Activated CD4-positive, alpha-beta T cell treated with anti-CD3 and anti-CD28 coated beads, Interleukin-2, amount 50 U/mL, for 4 hours (primary cell): ENCODE data around the gene GPR17.

Experiments
- DNase-seq, 2 experiments: peaks; one replicate each; pipeline ENCODE4 v3.0.0-alpha.2; 2020

Gene GPR17

DNA sequence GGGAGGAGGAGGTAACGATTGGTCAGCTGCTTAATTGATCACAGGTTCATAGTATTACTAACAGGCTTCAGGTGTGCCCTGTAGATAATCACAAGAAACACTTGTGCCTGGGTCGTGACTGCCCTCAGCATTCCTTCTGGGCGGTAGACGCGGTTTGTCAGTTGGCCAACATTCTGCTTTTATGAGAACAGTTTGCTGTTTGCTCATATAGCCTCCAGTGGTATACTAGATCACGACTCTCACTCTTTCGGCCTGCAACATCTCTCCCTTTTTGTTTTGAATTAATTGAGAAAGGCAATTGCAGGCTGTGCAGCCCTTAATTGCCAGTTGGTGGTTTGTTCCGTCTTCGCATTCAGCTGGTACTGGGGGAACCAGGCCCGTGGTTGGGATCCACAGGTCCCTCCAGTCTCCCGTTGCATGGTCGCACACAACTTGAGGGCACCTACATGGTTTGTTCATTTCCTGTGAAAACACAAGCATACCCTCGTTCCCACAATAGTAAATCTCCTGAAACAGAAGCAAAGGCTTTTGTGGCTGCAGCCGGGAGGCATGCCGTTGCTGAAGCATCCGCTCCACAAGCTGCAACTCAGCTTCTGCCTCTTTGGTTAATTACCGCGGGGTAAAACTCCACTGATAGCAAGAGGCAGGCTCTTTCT is 30.3 kb upstream of the GPR17 start:
- DNase-seq = no peak

DNA sequence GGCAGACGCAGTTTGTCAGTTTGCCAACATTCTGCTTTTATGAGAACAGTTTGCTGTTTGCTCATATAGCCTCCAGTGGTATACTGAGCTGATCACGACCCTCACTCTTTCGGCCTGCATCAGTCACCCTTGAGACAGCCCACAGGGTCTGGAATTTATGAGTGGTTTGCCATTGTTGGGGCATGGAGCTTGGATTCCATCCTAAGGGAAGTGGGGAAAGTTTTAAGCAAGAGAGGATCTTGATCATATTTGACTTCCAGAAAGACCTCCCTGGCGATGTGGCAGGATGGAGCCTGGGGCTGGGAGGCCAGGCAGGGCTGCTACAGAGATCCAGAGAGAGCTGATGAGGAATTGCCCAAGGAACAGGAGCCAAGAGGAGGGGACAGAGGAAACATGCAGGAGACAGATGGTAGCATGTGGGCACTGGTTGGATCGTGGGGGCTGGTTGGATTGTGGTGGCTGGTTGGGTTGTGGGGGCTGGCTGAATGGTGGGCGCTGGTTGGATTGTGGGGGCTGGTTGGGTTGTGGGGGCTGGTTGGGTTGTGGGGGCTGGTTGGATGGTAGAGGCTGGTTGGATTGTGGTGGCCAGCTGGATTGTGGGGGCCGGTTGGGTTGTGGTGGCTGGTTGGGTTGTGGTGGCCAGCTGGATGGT is 27.3 kb upstream of the GPR17 start:
- no peak for DNase-seq

DNA sequence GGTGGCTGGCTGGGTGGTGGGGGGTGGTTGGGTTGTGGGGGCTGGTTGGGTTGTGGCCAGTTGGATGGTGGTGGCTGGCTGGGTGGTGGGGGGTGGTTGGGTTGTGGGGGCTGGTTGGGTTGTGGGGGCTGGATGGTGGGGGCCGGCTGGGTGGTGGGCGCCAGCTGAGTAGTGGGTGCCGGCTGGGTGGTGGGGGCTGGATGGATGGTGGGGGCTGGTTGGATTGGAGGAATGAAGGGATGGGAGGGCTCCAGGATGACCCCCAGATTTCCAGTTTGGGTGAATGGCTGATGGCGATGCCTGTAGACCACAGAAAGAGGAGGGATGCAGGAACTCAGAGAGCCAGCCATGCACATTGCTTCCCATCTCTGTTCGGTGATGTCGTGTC is 26.8 kb upstream of the GPR17 start:
- DNase-seq = no peak

DNA sequence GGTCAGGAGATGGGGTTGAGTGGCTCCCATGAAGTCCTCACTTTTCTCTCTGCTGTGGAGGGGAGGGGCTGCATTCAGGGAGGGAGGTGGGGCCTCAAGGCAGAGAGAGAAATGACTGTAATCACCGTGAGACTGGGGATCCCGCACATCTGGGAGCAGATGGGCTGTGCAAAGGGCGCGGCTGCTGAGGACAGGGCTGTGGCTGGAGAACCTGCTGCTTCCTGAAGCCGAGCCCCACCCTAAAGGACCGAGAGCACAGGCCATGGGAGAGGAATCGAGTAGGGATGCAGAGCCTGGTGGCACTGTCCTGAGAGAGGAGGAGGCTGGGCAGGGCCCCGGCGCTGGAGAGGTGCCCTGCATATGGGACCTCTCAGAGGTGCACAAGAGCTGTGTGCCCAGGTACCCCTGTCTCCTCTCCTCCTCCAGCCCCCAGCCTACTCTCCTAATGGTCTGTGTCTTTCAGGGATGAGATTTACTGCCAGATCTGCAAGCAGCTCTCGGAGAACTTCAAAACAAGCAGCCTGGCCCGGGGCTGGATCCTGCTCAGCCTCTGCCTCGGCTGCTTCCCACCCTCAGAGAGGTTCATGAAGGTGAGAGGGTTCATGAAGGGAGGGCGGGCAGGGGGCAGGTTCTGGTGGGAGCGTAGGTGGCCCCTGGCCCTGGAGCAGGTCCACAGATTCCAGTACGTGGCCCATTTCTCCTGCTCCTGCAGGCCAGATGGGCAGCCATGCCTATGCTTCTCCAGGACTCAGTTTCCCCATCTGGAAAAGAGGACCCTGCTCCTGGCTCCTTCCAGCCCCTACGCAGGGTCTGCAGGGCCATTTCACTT is 25.9 kb upstream of the GPR17 start:
- DNase-seq = no peak

DNA sequence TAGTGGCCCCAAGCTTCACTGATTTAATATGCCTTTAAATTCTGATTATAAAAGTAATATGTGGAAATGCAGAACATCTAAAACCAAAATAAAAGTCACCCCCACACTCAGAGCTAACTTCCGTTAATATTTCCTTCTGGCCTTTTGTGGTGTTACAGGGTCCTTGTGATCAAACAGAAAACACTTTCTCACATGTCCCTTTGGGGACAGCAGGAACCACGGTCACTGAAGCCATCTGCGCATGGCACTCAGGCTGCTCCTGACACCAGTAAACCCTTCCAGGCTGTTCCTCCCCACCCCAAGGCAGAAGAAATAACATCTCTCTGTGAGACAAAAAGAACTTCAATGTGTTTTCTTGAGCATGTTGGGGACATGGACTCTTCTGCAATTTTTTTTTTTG is 25.1 kb upstream of the GPR17 start:
- no peak for DNase-seq

DNA sequence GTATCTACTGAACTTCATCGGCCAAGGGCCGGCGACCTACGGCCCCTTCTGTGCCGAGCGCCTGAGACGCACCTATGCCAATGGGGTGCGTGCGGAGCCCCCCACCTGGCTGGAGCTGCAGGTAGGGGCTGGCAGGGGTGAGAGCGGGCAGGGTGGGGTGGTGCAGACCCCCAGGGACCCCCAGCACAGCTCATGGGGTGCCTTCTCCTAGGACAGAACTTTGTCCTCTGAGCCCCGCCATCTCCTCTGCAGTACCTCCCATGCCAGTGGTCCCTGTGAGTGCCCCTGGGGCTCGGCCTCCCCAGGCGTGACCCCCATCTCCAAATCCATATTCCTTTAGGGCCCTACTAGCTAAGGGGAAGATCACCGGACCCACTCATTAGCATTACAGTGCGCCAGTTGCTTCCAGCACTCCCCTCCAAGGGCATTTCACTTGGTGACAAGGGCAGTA is 23.9 kb upstream of the GPR17 start:
- no peak for DNase-seq

DNA sequence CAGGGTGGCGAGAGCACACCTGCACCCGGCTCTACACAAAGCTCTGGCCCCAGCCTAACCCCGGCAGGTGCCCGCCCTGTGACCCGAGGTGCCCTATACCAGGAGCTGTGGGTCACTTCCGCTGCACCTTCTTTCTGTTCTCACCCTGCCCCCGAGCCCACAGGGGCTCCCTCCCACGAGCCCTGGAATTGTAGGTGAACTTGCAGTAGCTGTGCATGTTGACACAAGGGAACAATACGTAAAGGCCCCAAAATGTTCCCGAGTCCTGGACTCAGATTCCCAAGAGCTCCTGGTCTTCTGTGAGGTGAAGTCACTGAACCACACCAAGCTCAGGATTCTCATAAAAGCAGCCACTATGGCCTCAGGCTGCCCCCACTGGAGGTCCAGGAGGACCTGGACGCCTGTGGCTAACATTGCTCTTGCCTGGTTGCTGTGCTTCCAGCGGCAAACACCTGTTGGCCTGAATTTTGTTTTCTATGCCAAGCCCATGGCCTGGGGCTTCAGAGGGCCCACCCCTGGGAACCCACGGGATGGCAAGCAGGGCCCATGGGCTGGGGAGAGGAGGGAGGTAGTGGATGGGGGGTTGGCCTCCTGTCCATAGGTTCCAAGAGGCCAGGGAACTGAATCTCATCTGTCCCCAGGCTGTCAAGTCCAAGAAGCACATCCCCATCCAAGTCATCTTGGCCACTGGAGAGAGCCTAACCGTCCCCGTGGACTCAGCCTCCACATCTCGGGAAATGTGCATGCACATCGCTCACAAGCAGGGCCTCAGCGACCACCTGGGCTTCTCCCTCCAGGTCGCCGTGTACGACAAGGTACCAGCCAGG is 23.2 kb upstream of the GPR17 start:
- no peak for DNase-seq

DNA sequence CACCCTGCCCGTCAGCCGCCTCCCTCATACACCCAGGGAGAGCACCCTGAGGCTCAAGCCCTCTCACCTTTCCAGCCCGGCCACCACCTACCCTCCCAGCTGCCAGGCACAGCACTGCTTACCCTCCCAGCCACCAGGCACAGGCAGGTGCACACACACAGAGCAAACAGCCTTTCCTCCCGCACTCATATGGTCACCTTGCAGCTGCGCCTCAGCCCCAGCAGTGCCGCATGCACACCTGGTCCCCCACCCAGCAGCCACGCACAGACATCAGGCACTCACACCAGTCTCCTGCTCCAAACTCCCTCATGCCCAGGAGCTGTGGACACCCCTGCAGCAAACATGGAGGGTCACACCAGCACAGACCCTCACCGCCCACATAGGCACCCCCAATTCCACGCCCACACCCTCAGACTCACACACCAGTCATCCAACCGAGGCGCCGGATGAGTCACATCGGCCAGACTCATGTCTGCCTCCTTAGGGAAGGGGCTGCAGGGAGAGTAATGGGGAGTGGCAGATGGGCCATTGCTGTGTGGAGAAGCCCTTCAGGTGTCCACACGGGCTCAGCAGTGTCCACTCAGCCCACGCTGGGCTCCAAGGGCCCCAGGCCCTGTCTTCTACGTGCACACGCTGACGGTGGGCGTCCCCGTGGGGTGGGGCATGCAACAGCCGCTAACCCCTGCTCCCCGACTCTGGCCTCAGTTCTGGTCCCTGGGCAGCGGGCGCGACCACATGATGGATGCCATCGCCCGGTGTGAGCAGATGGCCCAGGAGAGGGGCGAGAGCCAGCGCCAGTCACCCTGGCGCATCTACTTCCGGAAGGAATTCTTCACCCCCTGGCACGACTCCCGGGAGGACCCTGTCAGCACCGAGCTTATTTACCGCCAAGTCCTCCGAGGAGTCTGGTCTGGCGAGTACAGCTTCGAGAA is 22.3 kb upstream of the GPR17 start:
- no peak for DNase-seq

DNA sequence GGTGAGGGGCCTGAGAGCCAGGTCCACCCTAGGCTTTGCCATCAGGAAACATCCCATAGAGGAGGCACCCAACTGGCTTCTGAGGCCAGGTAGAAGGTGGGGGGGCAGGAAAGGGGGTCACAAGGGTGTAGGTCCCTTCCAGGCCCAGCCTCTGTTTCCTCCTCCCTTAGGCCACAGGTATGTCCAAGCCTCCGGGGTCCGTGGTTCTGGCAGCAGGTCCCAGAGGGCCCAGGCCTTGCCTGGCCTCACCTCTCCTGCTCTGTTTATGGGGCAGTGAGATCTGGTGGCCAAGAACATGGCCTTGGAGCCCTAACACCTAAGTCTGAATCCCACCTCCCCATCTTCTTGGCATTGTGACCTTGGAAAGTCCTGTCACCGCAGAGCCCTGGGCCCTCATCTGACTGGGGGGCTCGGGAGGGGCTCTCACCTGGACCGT is 21.6 kb upstream of the GPR17 start:
- DNase-seq = no peak

DNA sequence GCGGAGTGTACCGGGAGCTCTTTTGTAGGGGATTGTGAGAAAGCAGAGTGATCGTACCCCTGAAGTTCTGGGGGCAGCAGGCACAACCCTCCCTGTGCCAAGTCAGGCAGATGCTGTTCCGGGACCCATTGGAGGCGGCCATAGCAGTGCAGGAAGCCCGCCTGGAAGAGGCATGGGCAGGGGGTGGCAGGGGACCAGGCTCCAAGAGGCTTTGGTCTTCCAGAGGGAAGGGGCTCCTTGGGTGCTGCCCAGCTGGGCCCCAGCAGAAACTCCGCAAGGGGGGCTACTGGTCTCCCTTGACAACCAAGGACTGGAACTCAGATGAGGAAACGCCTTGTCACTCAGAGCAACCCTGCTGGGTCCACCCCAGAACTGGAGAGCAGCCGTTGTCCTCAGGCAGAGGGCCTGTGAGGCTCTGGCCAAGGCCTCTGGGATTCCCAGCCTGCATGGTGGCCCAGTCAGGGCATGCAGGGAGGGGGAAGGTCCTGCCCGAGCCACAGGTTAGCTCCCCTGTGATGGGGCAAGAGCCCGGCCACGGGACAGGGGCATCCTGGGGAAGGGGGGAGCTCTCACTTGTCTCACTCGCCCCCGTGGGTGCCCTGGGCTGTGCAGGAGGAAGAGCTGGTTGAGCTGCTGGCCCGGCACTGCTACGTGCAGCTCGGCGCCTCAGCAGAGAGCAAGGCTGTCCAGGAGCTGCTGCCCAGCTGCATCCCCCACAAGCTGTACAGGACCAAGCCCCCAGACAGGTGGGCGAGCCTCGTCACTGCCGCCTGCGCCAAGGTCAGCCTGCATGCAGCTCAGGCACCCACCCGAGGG is 21.0 kb upstream of the GPR17 start:
- DNase-seq = no peak

DNA sequence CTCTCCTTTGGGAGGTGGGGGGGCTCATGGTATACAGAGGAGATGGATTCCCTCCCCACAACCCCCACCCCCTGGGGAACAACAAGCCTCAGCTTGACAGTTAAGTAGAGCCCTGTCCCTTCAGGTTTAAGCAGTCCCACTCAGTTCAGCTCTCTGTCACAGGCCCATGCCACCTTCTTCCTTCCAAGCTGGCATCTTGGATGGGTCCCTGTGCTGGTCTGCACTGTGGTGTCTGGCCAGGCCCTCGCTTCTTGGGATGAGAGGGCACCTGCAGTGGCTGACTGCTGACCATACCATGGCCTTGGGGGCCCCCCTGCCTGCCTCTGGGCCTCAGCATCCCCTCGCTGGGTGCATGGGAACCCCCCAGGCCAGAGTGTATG is 20.4 kb upstream of the GPR17 start:
- DNase-seq = no peak

DNA sequence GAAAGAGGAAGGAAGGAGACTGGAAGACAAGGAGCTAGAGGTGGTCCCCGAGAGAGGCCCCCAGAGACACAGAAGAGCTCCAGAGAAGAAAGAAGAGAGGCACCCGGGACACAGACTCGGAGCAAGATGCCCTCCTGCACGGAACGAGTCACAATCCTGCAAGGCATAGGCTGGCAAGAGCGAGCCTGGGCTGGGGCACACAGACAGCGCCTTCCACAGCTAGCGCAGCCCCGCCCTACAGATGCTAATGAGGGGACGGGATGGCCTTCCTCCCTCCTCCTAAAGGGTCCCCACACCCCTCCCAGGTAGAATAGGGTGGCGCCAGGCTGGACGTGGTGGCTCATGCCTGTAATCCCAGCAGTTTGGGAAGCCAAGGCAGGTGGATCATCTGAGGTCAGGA is 19.8 kb upstream of the GPR17 start:
- no peak for DNase-seq

DNA sequence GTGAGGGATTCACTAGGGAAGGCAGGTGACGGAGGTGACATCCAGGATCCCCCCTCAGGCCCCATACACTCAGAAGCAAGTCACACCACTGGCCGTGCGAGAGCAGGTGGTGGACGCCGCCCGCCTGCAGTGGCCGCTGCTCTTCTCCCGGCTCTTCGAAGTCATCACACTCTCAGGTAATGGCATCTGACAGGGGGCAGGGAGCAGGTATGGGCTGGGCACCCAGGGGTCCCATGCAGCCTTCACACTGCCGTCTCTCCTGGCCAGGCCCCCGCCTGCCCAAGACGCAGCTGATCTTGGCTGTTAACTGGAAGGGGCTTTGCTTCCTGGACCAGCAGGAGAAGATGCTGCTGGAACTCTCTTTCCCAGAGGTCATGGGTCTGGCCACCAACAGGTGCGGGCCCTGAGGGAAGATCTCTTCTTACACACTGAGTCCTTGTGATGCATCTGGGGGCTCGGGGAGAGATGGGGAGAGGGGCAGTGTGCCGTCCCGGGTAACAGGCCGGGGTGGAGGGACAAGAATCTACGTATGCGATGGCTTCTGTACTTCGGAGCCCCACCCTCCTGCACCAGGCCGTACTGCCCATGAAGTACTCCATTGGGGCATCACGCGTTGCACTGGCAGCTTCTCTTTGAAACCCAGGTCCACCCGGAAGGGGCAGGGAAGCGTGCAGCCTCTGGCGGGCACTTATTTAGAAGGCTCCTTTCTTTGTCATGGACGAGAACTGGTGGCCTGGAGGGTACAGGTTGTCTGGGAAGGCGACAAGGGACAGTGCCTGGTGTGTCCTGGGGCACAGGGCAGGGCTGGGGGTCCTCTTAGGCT is 18.8 kb upstream of the GPR17 start:
- DNase-seq = no peak

DNA sequence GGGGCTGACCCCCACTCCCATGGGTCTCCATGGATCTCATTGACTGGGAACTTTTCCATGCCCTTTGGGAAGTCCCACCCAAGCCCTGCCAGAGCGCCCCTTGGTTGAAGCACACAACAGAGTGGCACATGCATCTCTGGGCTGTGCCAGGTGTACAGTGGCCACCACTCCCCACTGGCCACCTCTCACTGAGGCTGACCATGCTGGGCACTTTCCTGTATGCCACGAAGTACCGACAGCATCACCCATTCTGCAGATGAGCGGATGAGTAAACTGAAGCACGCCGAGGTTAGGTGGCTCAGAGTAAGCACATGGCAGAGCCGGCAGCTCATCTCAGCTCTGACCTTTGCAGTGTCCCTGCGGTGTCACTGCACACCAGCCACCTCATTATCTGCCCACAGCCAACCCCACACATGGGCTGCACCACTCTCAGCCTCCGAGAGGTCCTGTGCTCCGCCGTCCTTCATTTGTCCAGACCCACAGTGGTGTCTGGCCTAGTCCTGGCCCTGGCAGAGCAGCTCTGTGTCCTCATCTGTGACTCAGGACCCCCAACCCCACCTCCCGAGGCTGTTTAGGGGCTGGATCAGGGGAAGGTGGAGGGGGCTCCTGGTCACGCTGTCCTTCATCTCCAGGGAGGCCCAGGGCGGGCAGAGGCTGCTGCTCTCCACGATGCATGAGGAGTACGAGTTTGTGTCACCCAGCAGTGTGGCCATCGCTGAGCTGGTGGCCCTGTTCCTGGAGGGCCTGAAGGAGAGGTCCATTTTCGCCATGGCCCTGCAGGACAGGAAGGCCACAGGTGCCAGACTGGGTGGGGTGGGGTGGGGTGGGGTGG is 18.0 kb upstream of the GPR17 start:
- no peak for DNase-seq

DNA sequence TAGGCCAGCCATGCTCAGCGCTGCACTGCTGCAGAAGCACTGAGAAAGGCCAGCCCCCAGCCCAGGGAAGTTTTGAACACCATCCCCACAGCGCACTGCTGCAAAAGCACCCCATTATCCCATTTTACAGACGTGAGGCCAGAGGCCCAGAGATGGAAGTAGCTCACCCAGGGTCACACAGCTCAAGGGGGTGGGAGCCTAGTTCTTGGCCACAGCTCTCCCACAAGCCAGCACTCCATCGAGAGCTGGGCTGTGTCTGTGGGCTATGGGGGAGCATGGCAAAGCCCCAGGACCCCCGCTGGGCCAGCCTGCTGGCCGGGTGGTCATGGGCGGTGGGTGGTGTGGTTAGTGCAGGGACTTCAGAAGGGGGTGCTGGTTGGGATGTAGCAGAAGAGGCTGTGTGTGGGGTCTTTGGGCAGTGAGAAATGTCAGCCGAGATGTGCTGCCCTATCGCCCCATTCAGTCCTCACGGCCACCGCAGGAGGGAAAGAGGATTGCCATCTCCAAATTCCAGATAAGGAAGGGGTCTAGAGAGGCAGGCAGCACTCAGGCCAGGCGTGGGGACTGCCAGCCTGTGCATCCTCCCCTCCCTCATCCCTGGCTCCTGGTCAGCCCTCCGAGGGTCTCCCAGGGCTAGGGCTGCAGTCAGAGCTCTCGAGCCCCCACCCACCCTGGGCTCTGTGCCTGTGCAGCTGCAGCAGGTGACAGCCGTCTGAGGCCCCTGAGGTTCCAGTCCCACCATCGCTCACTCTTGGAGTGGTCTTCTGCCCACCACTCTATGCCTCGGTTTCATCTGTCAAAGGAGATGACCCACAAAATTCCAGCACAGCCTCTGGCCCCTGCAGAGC is 17.0 kb upstream of the GPR17 start:
- no peak for DNase-seq

DNA sequence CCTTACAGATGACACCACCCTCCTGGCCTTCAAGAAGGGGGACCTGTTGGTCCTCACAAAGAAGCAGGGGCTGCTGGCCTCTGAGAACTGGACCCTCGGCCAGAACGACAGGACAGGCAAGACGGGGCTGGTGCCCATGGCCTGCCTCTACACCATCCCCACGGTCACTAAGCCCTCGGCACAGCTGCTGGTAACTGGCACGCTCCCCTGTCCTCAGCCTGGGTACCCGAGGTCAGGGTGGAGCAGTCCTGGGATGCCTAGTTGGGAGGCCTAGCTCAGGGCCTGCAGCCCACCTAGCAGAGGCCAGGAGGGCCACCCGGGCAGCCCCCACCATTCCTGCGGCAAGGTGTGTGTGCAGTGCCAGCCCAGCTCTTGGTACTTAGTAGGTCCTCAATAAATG is 16.3 kb upstream of the GPR17 start:
- no peak for DNase-seq

DNA sequence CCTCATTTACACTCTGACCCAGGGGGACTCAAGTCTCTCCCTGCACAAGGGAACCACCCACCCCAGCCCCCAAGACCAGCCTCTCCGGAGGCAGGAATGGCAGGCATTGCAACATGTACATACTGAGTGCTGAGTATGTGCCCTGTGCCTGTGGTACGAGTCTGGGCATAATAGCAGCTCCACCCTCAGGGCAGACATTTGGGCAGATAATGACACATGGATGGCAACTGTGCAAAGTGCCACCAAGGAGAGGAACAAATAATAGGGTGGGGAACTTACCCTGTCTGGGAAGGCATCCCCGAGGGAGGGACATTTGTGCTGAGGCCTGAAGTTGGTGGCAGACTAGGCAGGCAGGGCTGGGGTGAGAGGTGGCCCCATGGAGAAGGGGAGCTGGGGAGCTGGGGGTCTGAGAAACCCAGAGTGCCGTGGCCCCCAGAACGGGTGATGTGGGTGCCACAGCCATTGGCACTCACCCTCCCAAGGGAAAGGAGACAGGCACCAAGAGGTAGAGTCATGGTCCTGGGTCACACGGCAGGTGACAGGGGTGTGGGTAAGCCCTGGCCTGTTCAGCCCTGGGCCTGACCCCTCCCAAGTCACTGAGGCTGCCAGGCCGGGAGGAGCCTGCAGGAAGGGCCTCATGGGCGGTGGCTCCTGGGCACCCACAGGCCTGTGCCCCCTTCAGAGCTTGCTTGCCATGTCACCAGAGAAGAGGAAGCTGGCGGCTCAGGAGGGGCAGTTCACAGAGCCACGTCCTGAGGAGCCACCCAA is 15.7 kb upstream of the GPR17 start:
- no peak for DNase-seq
